GM23248 (cell line): ENCODE data around the gene NHERF1. TPM values are rescaled to one million over a fixed set of nuclear protein-coding genes. Genes with fewer than 3 reads are reported as not detected.

Experiments used
- DNase-seq: peaks from one replicate; pipeline ENCODE4 v3.0.0-alpha.2; 2015
- H2AFZ ChIP-seq: fragments of 200-600 bp; sonication (generic); 2 replicates; pipeline ENCODE4 v1.6.1; 2016; ENCODE audit warnings: antibody characterized with exemption
- H3F3A ChIP-seq: fragments of 200-600 bp; sonication (generic); 2 replicates; pipeline ENCODE4 v1.6.1; 2016; ENCODE audit warnings: mild to moderate bottlenecking, antibody characterized with exemption, mixed run types; ENCODE audit not compliant: insufficient read depth
- H3K27ac ChIP-seq: fragments of 200-600 bp; sonication (generic); 2 replicates; pipeline ENCODE4 v1.5.1; 2016; ENCODE audit warnings: mild to moderate bottlenecking
- H3K27me3 ChIP-seq: fragments of 200-600 bp; sonication (generic); replicated peaks from 2 replicates; pipeline ENCODE4 v1.6.1; 2016; ENCODE audit warnings: mild to moderate bottlenecking; ENCODE audit not compliant: insufficient read depth
- H3K36me3 ChIP-seq: fragments of 200-600 bp; sonication (generic); 2 replicates; pipeline ENCODE4 v1.6.1; 2016; ENCODE audit warnings: low read depth, mild to moderate bottlenecking
- H3K4me1 ChIP-seq: fragments of 200-600 bp; sonication (generic); 2 replicates; pipeline ENCODE4 v1.6.1; 2016; ENCODE audit warnings: mild to moderate bottlenecking; ENCODE audit not compliant: insufficient read depth
- H3K4me2 ChIP-seq: fragments of 200-600 bp; sonication (generic); one replicate; pipeline ENCODE4 v1.6.1; 2016; ENCODE audit warnings: mild to moderate bottlenecking; ENCODE audit not compliant: unreplicated experiment
- H3K4me3 ChIP-seq: fragments of 200-600 bp; sonication (generic); 2 replicates; pipeline ENCODE4 v1.5.1; 2016; ENCODE audit warnings: mild to moderate bottlenecking
- H3K79me2 ChIP-seq: fragments of 200-600 bp; sonication (generic); 2 replicates; pipeline ENCODE4 v1.6.1; 2016; ENCODE audit warnings: mild to moderate bottlenecking; ENCODE audit not compliant: insufficient read depth
- H3K9ac ChIP-seq: fragments of 200-600 bp; sonication (generic); 2 replicates; pipeline ENCODE4 v1.6.1; 2016; ENCODE audit warnings: mild to moderate bottlenecking
- H3K9me2 ChIP-seq: fragments of 200-600 bp; sonication (generic); 2 replicates; pipeline ENCODE4 v1.6.1; 2016; ENCODE audit warnings: mixed run types, mild to moderate bottlenecking, moderate library complexity; ENCODE audit not compliant: insufficient read depth
- H3K9me3 ChIP-seq: fragments of 200-600 bp; sonication (generic); one replicate; pipeline ENCODE4 v1.6.1; 2017; ENCODE audit warnings: low read depth
- H4K20me1 ChIP-seq: fragments of 200-600 bp; sonication (generic); 2 replicates; pipeline ENCODE4 v1.6.0; 2016; ENCODE audit not compliant: insufficient read depth
- EZH2 ChIP-seq: fragments of 200-600 bp; sonication (generic); IDR thresholded peaks from 2 replicates; pipeline ENCODE4 v1.6.1; 2018; ENCODE audit warnings: antibody characterized with exemption, mild to moderate bottlenecking; ENCODE audit not compliant: insufficient read depth, poor library complexity, severe bottlenecking
- EZH2phosphoT487 ChIP-seq: fragments of 200-600 bp; sonication (generic); IDR thresholded peaks from 2 replicates; pipeline ENCODE4 v1.6.1; 2018; ENCODE audit warnings: antibody characterized with exemption, moderate library complexity, mild to moderate bottlenecking, low read depth; ENCODE audit not compliant: insufficient read depth
- WGBS, 2 experiments: methylation state at CpG; one replicate each; pipeline ENCODE4 v1.1.6; 2015 to 2017; ENCODE audit warnings: low lambda C conversion rate in 2 of 2, low coverage in 1 of 2; ENCODE audit errors: missing lambda C conversion rate in 2 of 2; 5-methylcytosine and 5-hydroxymethylcytosine counted together
- in situ Hi-C: fragments of 300-500 bp; cut with MboI; formaldehyde crosslinking; loops from 2 replicates; pipeline ENCODE4 v1.15.0; 2020
- polyA plus RNA-seq: library from polyadenylated mRNA; unstranded; fragments of >200 nt; fragmentation: Nextera tagmentation; extraction: Ambion mirVana; gene quantifications from 2 replicates; pipeline ENCODE4 v1.2.1, GENCODE V29; 2016
- total RNA-seq: library from RNA; depleted of rRNA; stranded (reverse); fragments of >200 nt; shearing (Covaris generic); gene quantifications from 2 replicates; pipeline ENCODE4 v1.2.3, GENCODE V29; 2014

The NHERF1 gene
- total and polyA plus RNA-seq, 2 experiments from 2014 or later = 8.0 to 9.1 TPM

- DNase-seq = no peak
- no peaks in the 10 kb centered on the region for H3K79me2 ChIP-seq
- H2AFZ ChIP-seq = no peak overlapping the region
- H3K27ac ChIP-seq = no peak overlapping the region
- H3K9ac ChIP-seq = no peak overlapping the region
- H3K4me2 ChIP-seq = no peak overlapping the region
- H3K4me1 ChIP-seq = no peaks in the 10 kb centered on the region
- in situ Hi-C loops = no loop called here
- H3K36me3 ChIP-seq = no peaks in the 10 kb centered on the region
- H3K9me2 ChIP-seq = no peaks in the 10 kb centered on the region
- H4K20me1 ChIP-seq = no peaks in the 10 kb centered on the region
- H3K27me3 ChIP-seq = peaks cover 39% of the 10 kb centered on the region
- no peaks in the 10 kb centered on the region for H3K9me3 ChIP-seq
- 26 to 30% methylated on average over 9 of the region's 9 CpGs for WGBS, 2 experiments
- 0 out of 2 replicates have a peak, but pooled peaks cover 4% of the 10 kb centered on the region for H3F3A ChIP-seq
- no peak overlapping the region for H3K4me3 ChIP-seq
- TF ChIP-seq EZH2phosphoT487 = no peak
- no peak for TF ChIP-seq EZH2
Measured at GRCh38 chr17:74733365-74734122, 14.9 kb upstream of the NHERF1 start.

- H3K9me2 ChIP-seq = no peaks in the 10 kb centered on the region
- H3K27me3 ChIP-seq = peaks cover 46% of the 10 kb centered on the region
- 71 to 77% methylated on average over 3 of the region's 3 CpGs for WGBS, 2 experiments
- no peak overlapping the region for H2AFZ ChIP-seq
- H3K4me1 ChIP-seq = no peaks in the 10 kb centered on the region
- no peak overlapping the region for H3K9ac ChIP-seq
- no peaks in the 10 kb centered on the region for H3F3A ChIP-seq
- no peak overlapping the region for H3K4me3 ChIP-seq
- in situ Hi-C loops = no loop called here
- no peaks in the 10 kb centered on the region for H3K9me3 ChIP-seq
- H3K79me2 ChIP-seq = no peaks in the 10 kb centered on the region
- no peaks in the 10 kb centered on the region for H3K36me3 ChIP-seq
- H3K27ac ChIP-seq = no peak overlapping the region
- DNase-seq = no peak
- H3K4me2 ChIP-seq = no peak overlapping the region
- TF ChIP-seq EZH2phosphoT487 = no peak
- H4K20me1 ChIP-seq = no peaks in the 10 kb centered on the region
Measured at GRCh38 chr17:74734256-74734655, 14.2 kb upstream of the NHERF1 start.

GRCh38 chr17:74736513-74737298, 11.7 kb upstream of the NHERF1 start, which contains the start of gene RAB37:
RAB37 (plus strand) TSS chr17:74737256; CDS start chr17:74737273, 17 bp downstream.
- H3F3A ChIP-seq = no peaks in the 10 kb centered on the region
- in situ Hi-C loops = no loop called here
- no peak within 1 kb of the TSS for H3K4me2 ChIP-seq
- no peak within 1 kb of the TSS for H3K9ac ChIP-seq
- no peaks in the 10 kb centered on the region for H3K36me3 ChIP-seq
- H3K79me2 ChIP-seq = no peaks in the 10 kb centered on the region
- DNase-seq = peak; percentile 40
- 0 out of 2 replicates have a peak, but pooled peaks have one; percentile 42 for TF ChIP-seq EZH2phosphoT487
- no peak for TF ChIP-seq EZH2
- no peaks in the 10 kb centered on the region for H3K9me3 ChIP-seq
- no peaks in the 10 kb centered on the region for H4K20me1 ChIP-seq
- H3K4me3 ChIP-seq = no peak within 1 kb of the TSS
- no peaks in the 10 kb centered on the region for H3K4me1 ChIP-seq
- H3K27me3 ChIP-seq = peaks cover 47% of the 10 kb centered on the region
- 2% methylated on average over 39 to 47 of the region's 67 CpGs for WGBS, 2 experiments
- H3K9me2 ChIP-seq = no peaks in the 10 kb centered on the region
- H3K27ac ChIP-seq = no peak within 1 kb of the TSS
- peak within 1 kb of the TSS; percentile 23; the same call in 1 of the 2 replicates for H2AFZ ChIP-seq

- H3K9me2 ChIP-seq = no peaks in the 10 kb centered on the region
- H2AFZ ChIP-seq = peak overlapping the region; percentile 23; the same call in 1 of the 2 replicates
- in situ Hi-C loops = no loop called here
- no peak overlapping the region for H3K4me2 ChIP-seq
- H3K4me3 ChIP-seq = no peak overlapping the region
- H3K36me3 ChIP-seq = no peaks in the 10 kb centered on the region
- H3K9me3 ChIP-seq = no peaks in the 10 kb centered on the region
- no peaks in the 10 kb centered on the region for H3K79me2 ChIP-seq
- peak; percentile 53 for TF ChIP-seq EZH2
- TF ChIP-seq EZH2phosphoT487 = 0 out of 2 replicates have a peak, but pooled peaks have one; percentile 39
- WGBS, 2 experiments = 3% methylated on average over 31 to 38 of the region's 38 CpGs
- H3K9ac ChIP-seq = no peak overlapping the region
- H3F3A ChIP-seq = no peaks in the 10 kb centered on the region
- H3K27me3 ChIP-seq = peaks cover 54% of the 10 kb centered on the region
- no peak overlapping the region for H3K27ac ChIP-seq
- no peaks in the 10 kb centered on the region for H4K20me1 ChIP-seq
- peak; percentile 47 for DNase-seq
- H3K4me1 ChIP-seq = no peaks in the 10 kb centered on the region
Measured at GRCh38 chr17:74737299-74738050, 11.0 kb upstream of the NHERF1 start.
